Spleen (tissue), 13 donors: Measurements from ENCODE around the gene DPM3. TPM values are rescaled to one million over a fixed set of nuclear protein-coding genes. Genes with fewer than 3 reads are reported as not detected.
A peak's percentile ranks its signal among the peaks of the same experiment; 100 is the strongest.
"Not testable (repeated sequence)": the region's sequence is repeated elsewhere in the genome, so short reads cannot be mapped to it uniquely, and the experiment has no call there.

Experiments used
- DNase-seq: peaks from one replicate; pipeline ENCODE4 v3.0.0-alpha.2; 2020
- H3K27ac ChIP-seq, 8 donors: fragments of 200-600 bp; sonication (generic) in 7 of 8; 1 replicate in 4 of 8; 2 replicates in 4 of 8; pipeline versions ENCODE4 v1.5.0 to v1.8.0; 2016 to 2021; ENCODE audit warnings: inconsistent platforms in 4 of 8, mild to moderate bottlenecking in 4 of 8, moderate library complexity in 1 of 8
- H3K27me3 ChIP-seq, 7 donors: fragments of 200-600 bp; sonication (generic) in 6 of 7; replicated peaks in 1 of 7; 1 replicate in 4 of 7; 2 replicates in 3 of 7; pipeline versions ENCODE4 v1.5.0 to v1.8.0; 2016 to 2021; ENCODE audit warnings: inconsistent platforms in 3 of 7, mild to moderate bottlenecking in 1 of 7
- H3K36me3 ChIP-seq, 6 donors: fragments of 200-600 bp; sonication (generic) in 5 of 6; 1 replicate in 4 of 6; 2 replicates in 2 of 6; pipeline versions ENCODE4 v1.5.0 to v1.8.0; 2016 to 2021; ENCODE audit warnings: inconsistent platforms in 2 of 6
- H3K4me1 ChIP-seq, 6 donors: fragments of 200-600 bp; sonication (generic) in 5 of 6; 1 replicate in 3 of 6; 2 replicates in 3 of 6; pipeline versions ENCODE4 v1.5.0 to v1.8.0; 2016 to 2021; ENCODE audit warnings: inconsistent platforms in 3 of 6
- H3K4me3 ChIP-seq, 8 donors: fragments of 200-600 bp; sonication (generic) in 7 of 8; 1 replicate in 4 of 8; 2 replicates in 4 of 8; pipeline versions ENCODE4 v1.5.0 to v1.8.0; 2016 to 2021; ENCODE audit warnings: inconsistent platforms in 4 of 8, mild to moderate bottlenecking in 4 of 8, moderate library complexity in 2 of 8
- H3K9me3 ChIP-seq, 8 donors: fragments of 200-600 bp; sonication (generic) in 7 of 8; 1 replicate in 4 of 8; 2 replicates in 4 of 8; pipeline versions ENCODE4 v1.5.0 to v1.8.0; 2016 to 2021; ENCODE audit warnings: inconsistent platforms in 4 of 8
- CTCF ChIP-seq, 11 experiments: fragments of 200-600 bp in 7 of 11; fragments of 450-650 bp in 4 of 11; sonication (generic) in 4 of 11; IDR thresholded peaks in 8 of 11; conservative IDR thresholded peaks in 3 of 11; 1 replicate in 7 of 11; 2 replicates in 4 of 11; pipeline versions ENCODE4 v1.4.0 to v1.8.0; 2016 to 2021; ENCODE audit warnings: antibody characterized with exemption in 11 of 11, inconsistent platforms in 4 of 11, mild to moderate bottlenecking in 1 of 11
- POLR2A ChIP-seq, 3 donors: fragments of 450-650 bp; IDR thresholded peaks; one replicate each; pipeline ENCODE4 v1.5.1; 2017; ENCODE audit warnings: antibody characterized with exemption in 3 of 3, mild to moderate bottlenecking in 1 of 3
- POLR2AphosphoS5 ChIP-seq, 3 donors: sonication (generic); formaldehyde crosslinking; IDR thresholded peaks; one replicate each; pipeline ENCODE4 v1.5.1; 2017; ENCODE audit warnings: antibody characterized with exemption in 3 of 3
- WGBS, 5 donors: extraction: QIAGEN DNeasy Blood & Tissue Kit in 3 of 5; methylation state at CpG; one replicate each; pipeline versions ENCODE4 v1.1.5 to v1.1.7; 2013 to 2018; 5-methylcytosine and 5-hydroxymethylcytosine counted together
- intact Hi-C: fragments of 100-400 bp; cut with DNase I; formaldehyde crosslinking; loops from one replicate; pipeline ENCODE4 v1.15.0; 2023; ENCODE audit warnings: low total_unique reads
- long read RNA-seq, 2 donors: transcript quantifications; one replicate each; lab custom pipeline, GENCODE V29; 2026
- polyA plus RNA-seq, 3 donors: library from polyadenylated mRNA; stranded (reverse); fragments of 200-250 nt; gene quantifications; one replicate each; pipeline ENCODE4 v1.2.1, GENCODE V29; 2013
- total RNA-seq, 7 donors: library from RNA; depleted of rRNA in 3 of 7; stranded (reverse); fragments of >200 nt in 3 of 7; fragmentation: NEBNext Ultra II Directional in 4 of 7; extraction: Animal tissue kit (Norgen Biotek cat#: 25700) in 4 of 7; gene quantifications; one replicate each; pipeline versions ENCODE4 v1.1.0 to v1.2.1, GENCODE V29; 2016 to 2021
- donor health status: healthy with polysubstance abuse.
- donor health status: DM: no; HTN: no; CAD: no; lungs with moderate emphysema.
- donor health status: DM: no; HTN: no; CAD: no.
- donor health status: Bipolar disorder and iron deficiency.
- donor health status: healthy.
- donor health status: DM: no; HTN: no; CAD: no.
- donor health status: DM: yes; HTN: yes; CAD: no.

The DPM3 gene, protein sequence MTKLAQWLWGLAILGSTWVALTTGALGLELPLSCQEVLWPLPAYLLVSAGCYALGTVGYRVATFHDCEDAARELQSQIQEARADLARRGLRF
- total RNA-seq (10 to 100 TPM; 25.0 to 62.4 (median 49.9) TPM), polyA plus RNA-seq (100 to 1,000 TPM; 205 to 262 (median 229) TPM)
- long read RNA-seq, donor 1, transcript DPM3-202 (1 exons, 517 nt) = minor isoform, 7 of 33 reads
- long read RNA-seq, donor 1, transcript DPM3-203 (2 exons, 409 nt) = major isoform, 23 of 33 reads
- long read RNA-seq, donor 1, partial matches to known transcripts = 0 of 33 reads
- long read RNA-seq, donor 1, other reads (novel, unspliced or antisense) = 0 of 33 reads
- long read RNA-seq, donor 2, transcript DPM3-203 (2 exons, 409 nt) = major isoform, 19 of 37 reads
- long read RNA-seq, donor 2, transcript DPM3-202 (1 exons, 517 nt) = minor isoform, 13 of 37 reads
- long read RNA-seq, donor 2, transcript DPM3-201 (2 exons, 486 nt) = minor isoform, 5 of 37 reads
- long read RNA-seq, donor 2, partial matches to known transcripts = 0 of 37 reads
- long read RNA-seq, donor 2, other reads (novel, unspliced or antisense) = 0 of 37 reads

DNA sequence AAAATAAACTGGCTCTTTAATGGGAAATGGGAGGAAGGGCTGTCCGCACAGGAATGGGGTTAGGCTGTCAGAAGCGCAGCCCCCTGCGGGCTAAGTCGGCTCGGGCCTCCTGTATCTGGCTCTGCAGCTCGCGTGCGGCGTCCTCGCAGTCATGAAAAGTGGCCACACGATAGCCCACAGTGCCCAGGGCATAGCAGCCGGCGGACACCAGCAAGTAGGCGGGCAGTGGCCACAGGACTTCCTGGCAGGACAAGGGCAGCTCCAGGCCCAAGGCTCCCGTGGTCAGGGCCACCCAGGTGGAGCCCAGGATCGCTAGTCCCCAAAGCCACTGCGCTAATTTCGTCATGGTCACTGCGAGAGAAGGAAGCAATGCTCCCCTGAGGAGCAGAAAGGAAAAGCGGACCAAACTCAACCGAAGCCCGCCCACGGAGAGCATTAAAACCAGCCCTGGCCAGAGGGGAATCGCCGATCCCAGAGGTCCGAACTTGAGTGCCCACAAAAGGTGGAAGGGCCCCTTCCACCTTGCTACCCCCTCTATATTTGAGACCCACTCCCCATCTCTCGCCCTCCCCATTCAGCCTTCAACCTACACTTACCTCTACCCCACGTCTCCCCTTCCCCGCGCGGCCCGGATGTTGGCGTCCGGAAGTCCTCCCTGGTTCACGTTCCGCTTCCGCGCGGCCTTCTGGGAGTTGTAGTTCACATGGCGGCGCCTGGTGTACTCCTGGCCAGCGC is at the start of gene DPM3:
DPM3 (minus strand) TSS at position 637 of the 735 bp plus-strand sequence; CDS start at position 346, 291 bp downstream.
- H3K36me3 ChIP-seq = peaks cover 0 to 20% (median 0%) of the 10 kb centered on the region in 6 donors
- peak; percentile 97 for DNase-seq
- WGBS, 5 donors = 0 to 1% (median 1%) methylated on average over 38 to 42 of the region's 42 CpGs
- TF ChIP-seq POLR2AphosphoS5 (IDR thresholded peaks at IDR 0.05) (peak; percentile 92 to 98 (median 95)), POLR2A (IDR thresholded peaks at IDR 0.05) (peak in 1 of 3 donors; percentile 56), CTCF (IDR thresholded peaks at IDR 0.05 in 8 of 11, conservative IDR thresholded peaks at IDR 0.05 in 3 of 11) (peak in 1 of 11 experiments; percentile 5)
- intact Hi-C loops = no loop called here
- H3K9me3 ChIP-seq = no peaks in the 10 kb centered on the region
- peak within 1 kb of the TSS; percentile 55 to 92 (median 76) for H3K4me3 ChIP-seq
- H3K4me1 ChIP-seq = peaks cover 25 to 48% (median 39%) of the 10 kb centered on the region in 6 donors
- H3K27ac ChIP-seq = peak within 1 kb of the TSS; percentile 76 to 98 (median 94)
- no peaks in the 10 kb centered on the region for H3K27me3 ChIP-seq

DNA sequence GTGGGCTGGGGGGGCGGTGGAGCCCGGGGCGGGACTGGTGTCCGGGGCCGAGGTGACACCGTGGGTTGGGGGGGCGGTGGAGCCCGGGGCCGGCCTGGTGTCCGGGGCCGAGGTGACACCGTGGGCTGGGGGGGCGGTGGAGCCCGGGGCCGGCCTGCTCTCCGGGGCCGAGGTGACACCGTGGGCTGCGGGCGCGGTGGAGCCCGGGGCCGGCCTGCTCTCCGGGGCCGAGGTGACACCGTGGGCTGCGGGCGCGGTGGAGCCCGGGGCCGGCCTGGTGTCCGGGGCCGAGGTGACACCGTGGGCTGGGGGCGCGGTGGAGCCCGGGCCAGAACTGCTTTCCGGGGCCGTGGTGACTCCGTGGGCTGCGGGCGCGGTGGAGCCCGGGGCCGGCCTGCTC is 49.6 kb upstream of the DPM3 start:
- peaks cover 15 to 43% (median 36%) of the 10 kb centered on the region in 6 donors for H3K4me1 ChIP-seq
- H3K36me3 ChIP-seq, H3K4me3 ChIP-seq, H3K27ac ChIP-seq, DNase-seq, intact Hi-C loops, H3K9me3 ChIP-seq: not testable (repeated sequence)
- H3K27me3 ChIP-seq = peaks cover 0 to 17% (median 0%) of the 10 kb centered on the region in 7 donors
- 95 to 96% (median 95%) methylated on average over 19 to 25 of the region's 45 CpGs; no CpG with 5 or more reads in 1 of the 5 donors for WGBS, 5 donors

DNA sequence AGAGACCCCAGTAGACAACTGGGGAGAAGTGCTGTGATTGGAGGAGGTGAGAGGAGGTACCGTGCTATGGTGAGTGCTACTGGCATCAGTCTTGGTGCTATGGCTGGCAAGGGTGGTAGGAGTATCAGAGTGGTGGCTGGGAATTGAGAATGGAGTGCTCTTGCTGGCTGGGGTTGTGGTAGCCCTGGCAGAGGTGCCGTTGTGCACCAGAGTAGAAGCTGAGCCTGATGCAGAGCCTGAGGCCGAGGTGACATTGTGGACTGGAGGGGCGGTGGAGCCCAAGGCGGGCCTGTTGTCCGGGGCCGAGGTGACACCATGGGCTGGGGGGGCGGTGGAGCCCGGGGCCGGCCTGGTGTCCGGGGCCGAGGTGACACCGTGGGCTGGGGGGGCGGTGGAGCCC is 47.9 kb upstream of the DPM3 start:
- no peak for TF ChIP-seq CTCF (IDR thresholded peaks at IDR 0.05 in 8 of 11, conservative IDR thresholded peaks at IDR 0.05 in 3 of 11)
- Histone ChIP-seq H3K36me3 (no peaks in the 10 kb centered on the region), H3K4me3 (no peak overlapping the region), H3K27ac (no peak overlapping the region), H3K27me3 (peaks cover 0 to under 1% (median 0%) of the 10 kb centered on the region in 7 donors), H3K4me1 (peaks cover 9 to 42% (median 36%) of the 10 kb centered on the region in 6 donors), H3K9me3 (no peaks in the 10 kb centered on the region)
- WGBS, 5 donors = 92 to 96% (median 94%) methylated on average over 2 to 14 of the region's 14 CpGs
- no peak for DNase-seq
- intact Hi-C loops = no loop called here

- intact Hi-C loops = no loop called here
- H3K36me3 ChIP-seq = no peaks in the 10 kb centered on the region
- no peaks in the 10 kb centered on the region for H3K27me3 ChIP-seq
- no peaks in the 10 kb centered on the region for H3K9me3 ChIP-seq
- DNase-seq = no peak
- H3K27ac ChIP-seq = no peak overlapping the region
- TF ChIP-seq POLR2A (IDR thresholded peaks at IDR 0.05) = no peak
- TF ChIP-seq CTCF (IDR thresholded peaks at IDR 0.05 in 8 of 11, conservative IDR thresholded peaks at IDR 0.05 in 3 of 11) = no peak
- no peak for TF ChIP-seq POLR2AphosphoS5 (IDR thresholded peaks at IDR 0.05)
- whole genome bisulfite sequencing, 5 donors = 78 to 85% (median 80%) methylated on average over 16 of the region's 16 CpGs
- H3K4me1 ChIP-seq = peaks cover 9 to 34% (median 29%) of the 10 kb centered on the region in 6 donors
- H3K4me3 ChIP-seq = no peak overlapping the region
Measured at GRCh38 chr1:155187456-155187891, 47.1 kb upstream of the DPM3 start.
